Nephron (organoid): ENCODE data around the gene PDZD2.
"Not testable (repeated sequence)": the region's sequence is repeated elsewhere in the genome, so short reads cannot be mapped to it uniquely, and the experiment has no call there.

ENCODE experiments used
- H3K27ac Mint-ChIP-seq, 3 experiments: 2 replicates each; pipeline ENCODE4 v1.8.0; 2020; ENCODE audit warnings: mixed read lengths in 3 of 3, mild to moderate bottlenecking in 2 of 3, moderate library complexity in 1 of 3
- H3K27me3 Mint-ChIP-seq: 2 replicates; pipeline ENCODE4 v1.8.0; 2021; ENCODE audit warnings: low read depth, mild to moderate bottlenecking, moderate library complexity, mixed read lengths
- H3K36me3 Mint-ChIP-seq: 2 replicates; pipeline ENCODE4 v1.8.0; 2020; ENCODE audit warnings: low read depth, mixed read lengths
- H3K4me1 Mint-ChIP-seq: 2 replicates; pipeline ENCODE4 v1.8.0; 2020; ENCODE audit warnings: mixed read lengths
- H3K4me3 Mint-ChIP-seq, 3 experiments: 2 replicates each; pipeline ENCODE4 v1.8.0; 2020; ENCODE audit warnings: mild to moderate bottlenecking in 3 of 3, mixed read lengths in 3 of 3, moderate library complexity in 2 of 3
- H3K9me3 Mint-ChIP-seq: 2 replicates; pipeline ENCODE4 v1.8.0; 2020; ENCODE audit warnings: mixed read lengths
- CTCF ChIP-seq, 3 experiments: fragments of 200-600 bp; sonication (generic); IDR thresholded peaks; one replicate each; pipeline ENCODE4 v1.5.0; 2021; ENCODE audit warnings: antibody characterized with exemption in 3 of 3; ENCODE audit not compliant: unreplicated experiment in 3 of 3

Gene PDZD2

DNA sequence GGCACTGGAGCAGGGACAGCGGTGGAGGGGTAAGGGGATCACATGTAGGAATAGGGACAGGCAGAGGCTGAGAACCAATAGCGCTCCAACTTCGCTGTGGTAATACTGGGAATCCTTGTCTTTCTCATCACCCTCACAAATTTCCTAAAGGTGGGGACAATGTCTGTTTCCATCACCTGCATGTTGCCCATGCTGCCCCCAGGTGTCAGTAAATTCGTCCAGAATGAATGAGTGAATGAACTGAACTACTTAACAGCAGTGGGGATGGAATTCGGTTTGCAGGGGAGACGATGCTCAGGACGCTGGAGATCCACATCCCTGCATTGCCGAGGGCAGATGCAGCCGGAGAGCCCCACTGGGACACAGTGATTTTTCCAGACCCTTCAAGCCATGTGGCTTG lies 129.9 kb downstream of the PDZD2 start:
- no peak overlapping the region for H3K27ac Mint-ChIP-seq
- H3K27me3 Mint-ChIP-seq, result peaks cover 16% of the 10 kb centered on the region
- no peaks in the 10 kb centered on the region for H3K36me3 Mint-ChIP-seq
- H3K4me3 Mint-ChIP-seq, result no peak overlapping the region
- H3K4me1 Mint-ChIP-seq, result peaks cover 19% of the 10 kb centered on the region
- H3K9me3 Mint-ChIP-seq, result no peaks in the 10 kb centered on the region
- TF ChIP-seq CTCF (IDR thresholded peaks at IDR 0.05; ENCODE audit: unreplicated experiment in 3 of 3), result no peak

- Mint-ChIP-seq H3K27me3 (peaks cover 11% of the 10 kb centered on the region), H3K27ac (no peak overlapping the region), H3K4me3 (no peak overlapping the region), H3K4me1 (peaks cover 19% of the 10 kb centered on the region), H3K9me3 (no peaks in the 10 kb centered on the region), H3K36me3 (no peaks in the 10 kb centered on the region)
- no peak for TF ChIP-seq CTCF (IDR thresholded peaks at IDR 0.05; ENCODE audit: unreplicated experiment in 3 of 3)
Measured at GRCh38 chr5:31769530-31769929, 130.6 kb downstream of the PDZD2 start.

GRCh38 chr5:31770132-31770720 lies 131.3 kb downstream of the PDZD2 start:
- peaks cover 3% of the 10 kb centered on the region for H3K9me3 Mint-ChIP-seq
- no peak overlapping the region for H3K4me3 Mint-ChIP-seq
- H3K27me3 Mint-ChIP-seq, result peaks cover 11% of the 10 kb centered on the region
- H3K4me1 Mint-ChIP-seq, result peaks cover 26% of the 10 kb centered on the region
- TF ChIP-seq CTCF (IDR thresholded peaks at IDR 0.05; ENCODE audit: unreplicated experiment in 3 of 3), result no peak
- peaks cover 4% of the 10 kb centered on the region for H3K36me3 Mint-ChIP-seq
- H3K27ac Mint-ChIP-seq, result no peak overlapping the region

DNA sequence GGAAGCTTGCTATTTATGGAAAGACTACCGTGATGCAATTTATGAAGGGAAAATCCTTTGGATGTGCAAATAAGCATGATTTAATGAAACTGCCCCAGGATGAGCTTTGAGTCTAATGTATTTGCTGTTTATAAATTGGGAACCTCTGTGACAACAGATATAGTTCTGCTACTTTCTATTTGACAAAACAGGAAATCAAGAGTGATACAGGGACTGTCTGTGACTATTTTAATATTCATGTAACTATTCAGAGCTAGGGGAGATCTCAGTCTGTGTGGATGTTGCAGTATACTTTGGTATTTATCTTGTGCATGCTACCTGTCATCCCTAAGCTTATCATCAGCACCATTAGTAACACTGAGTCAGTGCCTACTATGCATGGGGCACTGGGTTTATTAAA lies 132.1 kb downstream of the PDZD2 start:
- Mint-ChIP-seq H3K27me3 (peaks cover 17% of the 10 kb centered on the region), H3K27ac (no peak overlapping the region), H3K36me3 (peaks cover 9% of the 10 kb centered on the region), H3K4me1 (peaks cover 33% of the 10 kb centered on the region), H3K4me3 (no peak overlapping the region), H3K9me3 (peaks cover 9% of the 10 kb centered on the region)
- no peak for TF ChIP-seq CTCF (IDR thresholded peaks at IDR 0.05; ENCODE audit: unreplicated experiment in 3 of 3)

- Mint-ChIP-seq H3K4me1 (peaks cover 33% of the 10 kb centered on the region), H3K4me3 (no peak overlapping the region), H3K27me3 (peaks cover 17% of the 10 kb centered on the region), H3K36me3 (peaks cover 9% of the 10 kb centered on the region), H3K27ac (no peak overlapping the region), H3K9me3 (peaks cover 9% of the 10 kb centered on the region)
- TF ChIP-seq CTCF (IDR thresholded peaks at IDR 0.05; ENCODE audit: unreplicated experiment in 3 of 3), result no peak
Measured at GRCh38 chr5:31771500-31771899, 132.6 kb downstream of the PDZD2 start.

GRCh38 chr5:31776294-31776693 lies 137.4 kb downstream of the PDZD2 start:
- not testable (repeated sequence) for H3K36me3 Mint-ChIP-seq, H3K27ac Mint-ChIP-seq, H3K4me3 Mint-ChIP-seq
- Mint-ChIP-seq H3K4me1 (peaks cover 26% of the 10 kb centered on the region), H3K9me3 (peaks cover 12% of the 10 kb centered on the region), H3K27me3 (peaks cover 16% of the 10 kb centered on the region)
